Naive thymus-derived CD8-positive, alpha-beta T cell (primary cell): ENCODE measurements around the gene MYO3B. TPM values are rescaled to one million over a fixed set of nuclear protein-coding genes. Genes with fewer than 3 reads are reported as not detected.

Experiments
- ATAC-seq, 2 donors: fragments of 150-1000 bp; cut with Tn5 transposase in 1 of 2; sonication (Bioruptor Pico), chemical (Tn5 transposase) in 1 of 2; 1 replicate in 1 of 2; 2 replicates in 1 of 2; pipeline ENCODE4 v1.10.0; 2021; ENCODE audit warnings: mild to moderate bottlenecking in 2 of 2, moderate library complexity in 2 of 2
- POLR2A ChIA-PET: fragments of 350-600 bp; sonication (Branson Sonifier 250); formaldehyde crosslinking; loops from one replicate; lab custom pipeline; 2021; ENCODE audit warnings: antibody characterized with exemption; lab: Charles Lee
- DNase-seq, 10 donors: peaks; one replicate each; pipeline versions ENCODE4 v3.0.0 to v3.0.0-alpha.2; 2020 to 2022
- H3K27ac Mint-ChIP-seq, 10 donors: one replicate each; pipeline ENCODE4 v1.8.0; 2020 to 2022; ENCODE audit warnings: mild to moderate bottlenecking in 10 of 10, mixed read lengths in 10 of 10, moderate library complexity in 4 of 10, inconsistent platforms in 1 of 10
- H3K27me3 Mint-ChIP-seq, 5 donors: one replicate each; pipeline ENCODE4 v1.8.0; 2021 to 2022; ENCODE audit warnings: mixed read lengths in 5 of 5
- H3K36me3 Mint-ChIP-seq, 3 donors: one replicate each; pipeline ENCODE4 v1.8.0; 2020 to 2022; ENCODE audit warnings: mixed read lengths in 3 of 3, mild to moderate bottlenecking in 2 of 3, inconsistent platforms in 1 of 3
- H3K4me1 Mint-ChIP-seq, 4 donors: one replicate each; pipeline ENCODE4 v1.8.0; 2021 to 2022; ENCODE audit warnings: mixed read lengths in 4 of 4
- H3K4me3 Mint-ChIP-seq, 10 donors: one replicate each; pipeline ENCODE4 v1.8.0; 2020 to 2022; ENCODE audit warnings: mild to moderate bottlenecking in 10 of 10, mixed read lengths in 10 of 10, moderate library complexity in 6 of 10, inconsistent platforms in 1 of 10
- H3K9me3 Mint-ChIP-seq, 9 donors: one replicate each; pipeline ENCODE4 v1.8.0; 2020 to 2022; ENCODE audit warnings: mixed read lengths in 9 of 9, mild to moderate bottlenecking in 3 of 9, inconsistent platforms in 1 of 9, moderate library complexity in 1 of 9
- polyA plus RNA-seq, 3 donors: library from polyadenylated mRNA; unstranded; fragments of 300-500 nt; fragmentation: Illumina TruSeq; gene quantifications; one replicate each; pipeline ENCODE4 v1.2.3, GENCODE V29; 2021
- total RNA-seq, 8 experiments: library from RNA in 2 of 8; stranded (reverse) in 2 of 8; gene quantifications; one replicate each; pipeline ENCODE4 v1.2.3 and lab custom pipeline; 2021 to 2026

The MYO3B gene, protein sequence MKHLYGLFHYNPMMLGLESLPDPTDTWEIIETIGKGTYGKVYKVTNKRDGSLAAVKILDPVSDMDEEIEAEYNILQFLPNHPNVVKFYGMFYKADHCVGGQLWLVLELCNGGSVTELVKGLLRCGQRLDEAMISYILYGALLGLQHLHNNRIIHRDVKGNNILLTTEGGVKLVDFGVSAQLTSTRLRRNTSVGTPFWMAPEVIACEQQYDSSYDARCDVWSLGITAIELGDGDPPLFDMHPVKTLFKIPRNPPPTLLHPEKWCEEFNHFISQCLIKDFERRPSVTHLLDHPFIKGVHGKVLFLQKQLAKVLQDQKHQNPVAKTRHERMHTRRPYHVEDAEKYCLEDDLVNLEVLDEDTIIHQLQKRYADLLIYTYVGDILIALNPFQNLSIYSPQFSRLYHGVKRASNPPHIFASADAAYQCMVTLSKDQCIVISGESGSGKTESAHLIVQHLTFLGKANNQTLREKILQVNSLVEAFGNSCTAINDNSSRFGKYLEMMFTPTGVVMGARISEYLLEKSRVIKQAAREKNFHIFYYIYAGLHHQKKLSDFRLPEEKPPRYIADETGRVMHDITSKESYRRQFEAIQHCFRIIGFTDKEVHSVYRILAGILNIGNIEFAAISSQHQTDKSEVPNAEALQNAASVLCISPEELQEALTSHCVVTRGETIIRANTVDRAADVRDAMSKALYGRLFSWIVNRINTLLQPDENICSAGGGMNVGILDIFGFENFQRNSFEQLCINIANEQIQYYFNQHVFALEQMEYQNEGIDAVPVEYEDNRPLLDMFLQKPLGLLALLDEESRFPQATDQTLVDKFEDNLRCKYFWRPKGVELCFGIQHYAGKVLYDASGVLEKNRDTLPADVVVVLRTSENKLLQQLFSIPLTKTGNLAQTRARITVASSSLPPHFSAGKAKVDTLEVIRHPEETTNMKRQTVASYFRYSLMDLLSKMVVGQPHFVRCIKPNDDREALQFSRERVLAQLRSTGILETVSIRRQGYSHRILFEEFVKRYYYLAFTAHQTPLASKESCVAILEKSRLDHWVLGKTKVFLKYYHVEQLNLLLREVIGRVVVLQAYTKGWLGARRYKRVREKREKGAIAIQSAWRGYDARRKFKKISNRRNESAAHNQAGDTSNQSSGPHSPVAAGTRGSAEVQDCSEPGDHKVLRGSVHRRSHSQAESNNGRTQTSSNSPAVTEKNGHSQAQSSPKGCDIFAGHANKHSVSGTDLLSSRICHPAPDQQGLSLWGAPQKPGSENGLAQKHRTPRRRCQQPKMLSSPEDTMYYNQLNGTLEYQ (N-terminal part only)
- not detected for total RNA-seq
- not detected for polyA plus RNA-seq
- total RNA-seq (lab: John Stamatoyannopoulos, UW): 0 to 0.49 (median 0) reads per million in 6 experiments

GRCh38 chr2:170177950-170178781 lies at the start of gene MYO3B:
Gene MYO3B, plus strand, starts transcription at chr2:170178147. Its CDS starts 141 bp downstream, at chr2:170178288.
- H3K36me3 Mint-ChIP-seq: no peaks in the 10 kb centered on the region
- POLR2A ChIA-PET: no interaction called here
- peaks cover 0 to 4% (median 0%) of the 10 kb centered on the region in 5 donors for H3K27me3 Mint-ChIP-seq
- H3K4me1 Mint-ChIP-seq: peaks cover 0 to 5% (median 0%) of the 10 kb centered on the region in 4 donors
- no peak within 1 kb of the TSS for H3K4me3 Mint-ChIP-seq
- DNase-seq (no peak), ATAC-seq (no peak)
- no peaks in the 10 kb centered on the region for H3K9me3 Mint-ChIP-seq
- no peak within 1 kb of the TSS for H3K27ac Mint-ChIP-seq

DNA sequence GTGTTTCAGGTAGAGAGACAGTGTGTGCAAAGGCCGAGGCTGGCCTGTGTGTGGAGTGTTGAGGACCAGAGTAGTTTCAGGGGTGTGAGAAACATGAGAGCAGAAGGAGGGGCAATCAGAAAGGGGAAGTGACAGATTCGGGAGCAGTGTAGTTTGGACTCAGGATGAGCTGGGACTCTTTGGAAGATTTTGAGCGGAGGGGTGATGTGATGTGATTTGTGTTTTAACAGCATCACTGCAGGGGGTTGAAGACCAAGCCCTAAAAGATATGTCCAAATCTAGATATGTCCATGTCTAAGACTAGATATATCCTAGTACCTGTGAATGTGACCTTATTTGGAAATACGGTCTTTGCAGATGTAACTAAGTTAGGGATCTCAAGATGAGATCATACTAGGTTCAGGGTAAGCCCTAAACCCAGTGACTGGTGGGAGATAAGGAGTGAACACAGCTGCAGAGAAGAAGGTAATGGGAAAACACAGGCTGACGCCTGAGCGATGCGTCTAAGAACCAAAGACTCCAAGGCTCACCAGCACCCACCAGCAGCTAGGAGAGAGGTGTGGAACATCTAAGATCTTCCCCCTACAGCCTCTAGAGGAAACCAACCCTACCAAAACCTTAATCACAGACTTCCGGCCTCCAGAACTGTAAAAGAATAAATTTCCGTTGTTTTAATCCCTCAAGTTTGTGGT lies 38.5 kb upstream of the MYO3B start:
- POLR2A ChIA-PET: no interaction called here
- Mint-ChIP-seq H3K4me3 (no peak overlapping the region), H3K27ac (peak overlapping the region in 1 of 10 donors; percentile 19)

DNA sequence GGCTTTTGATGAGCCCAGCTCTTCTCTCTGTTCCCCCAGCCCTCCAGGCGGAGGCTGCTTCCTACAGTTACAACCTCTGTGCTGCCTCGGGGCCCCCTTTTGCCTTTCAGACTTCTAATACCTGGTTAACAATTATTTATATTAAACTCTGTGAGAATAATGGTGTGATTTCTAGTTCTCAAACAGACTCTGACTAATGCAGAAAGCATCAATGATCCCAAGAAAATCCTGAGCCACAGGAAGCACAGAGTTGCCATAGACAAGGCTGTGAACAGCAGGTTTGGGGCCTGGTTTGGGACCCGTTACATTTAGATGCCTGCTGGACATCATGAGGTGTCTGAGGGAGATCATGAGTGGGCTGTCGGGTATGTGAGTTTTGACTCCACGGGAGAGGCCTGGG lies 37.4 kb upstream of the MYO3B start:
- Mint-ChIP-seq H3K4me3 (no peak overlapping the region), H3K4me1 (peaks cover 0 to 6% (median 1%) of the 10 kb centered on the region in 4 donors), H3K36me3 (no peaks in the 10 kb centered on the region), H3K27me3 (peaks cover 0 to 2% (median 0%) of the 10 kb centered on the region in 5 donors), H3K9me3 (peaks cover 0 to 3% (median 0%) of the 10 kb centered on the region in 9 donors), H3K27ac (peak overlapping the region in 1 of 10 donors; percentile 50)
- ATAC-seq: no peak
- POLR2A ChIA-PET: no interaction called here
- DNase-seq: no peak

More for the DNA sequence above, 38.5 kb upstream of the MYO3B start:
- DNase-seq: no peak
- Mint-ChIP-seq H3K4me1 (peaks cover 0 to 6% (median 1%) of the 10 kb centered on the region in 4 donors), H3K27me3 (peaks cover 0 to 2% (median 0%) of the 10 kb centered on the region in 5 donors), H3K9me3 (peaks cover 0 to 10% (median 0%) of the 10 kb centered on the region in 9 donors), H3K36me3 (no peaks in the 10 kb centered on the region)
- no peak for ATAC-seq

DNA sequence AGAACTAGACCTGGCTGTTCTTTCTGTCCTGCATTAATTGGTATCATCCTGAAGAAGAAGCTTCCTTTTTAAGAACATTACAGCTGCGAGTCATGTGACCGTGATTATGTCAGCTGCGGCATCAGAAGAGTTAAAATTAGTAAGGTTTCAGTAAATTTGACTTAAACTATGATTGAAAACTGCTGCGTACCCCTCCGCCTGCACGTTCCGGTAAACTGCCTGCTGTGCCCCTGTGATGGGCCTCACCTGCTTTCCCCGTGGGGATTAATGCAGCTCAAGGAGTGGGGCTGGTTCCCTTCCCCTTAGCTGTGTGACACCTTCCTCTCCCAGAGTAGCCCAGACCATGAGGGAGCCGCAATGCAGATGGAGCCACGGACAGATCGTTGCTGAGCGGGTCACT lies 36.1 kb upstream of the MYO3B start:
- peaks cover 0 to 2% (median 0%) of the 10 kb centered on the region in 5 donors for H3K27me3 Mint-ChIP-seq

DNA sequence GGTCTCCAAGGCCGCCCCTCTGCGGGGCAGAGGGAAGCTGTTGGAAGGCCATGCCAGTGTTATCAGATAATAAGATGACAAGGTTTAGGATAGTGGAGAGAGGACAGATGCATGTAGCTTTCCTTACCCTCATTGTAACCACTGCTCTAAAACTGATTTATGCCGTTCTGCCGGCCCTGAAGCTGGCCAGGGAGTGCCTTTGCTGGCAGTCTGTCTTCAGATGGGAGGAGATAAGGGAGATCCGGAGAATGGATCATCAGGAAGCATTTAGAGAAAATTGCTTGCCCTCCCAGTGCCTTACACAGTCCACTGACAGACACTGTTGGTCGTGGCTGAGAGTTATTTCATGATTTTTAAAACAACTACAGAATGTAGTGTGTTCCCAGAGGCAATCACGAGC lies 35.4 kb upstream of the MYO3B start:
- Mint-ChIP-seq H3K4me1 (peaks cover 0 to 6% (median 1%) of the 10 kb centered on the region in 4 donors), H3K4me3 (no peak overlapping the region), H3K36me3 (no peaks in the 10 kb centered on the region), H3K27ac (no peak overlapping the region), H3K9me3 (no peaks in the 10 kb centered on the region), H3K27me3 (peaks cover 0 to 2% (median 0%) of the 10 kb centered on the region in 5 donors)
- no peak for ATAC-seq
- DNase-seq: no peak
- POLR2A ChIA-PET: no interaction called here

More for the DNA sequence above, 36.1 kb upstream of the MYO3B start:
- ATAC-seq (no peak), DNase-seq (no peak)
- Mint-ChIP-seq H3K27ac (no peak overlapping the region), H3K4me3 (no peak overlapping the region), H3K9me3 (no peaks in the 10 kb centered on the region), H3K36me3 (no peaks in the 10 kb centered on the region), H3K4me1 (peaks cover 0 to 6% (median 1%) of the 10 kb centered on the region in 4 donors)
- POLR2A ChIA-PET: no interaction called here

DNA sequence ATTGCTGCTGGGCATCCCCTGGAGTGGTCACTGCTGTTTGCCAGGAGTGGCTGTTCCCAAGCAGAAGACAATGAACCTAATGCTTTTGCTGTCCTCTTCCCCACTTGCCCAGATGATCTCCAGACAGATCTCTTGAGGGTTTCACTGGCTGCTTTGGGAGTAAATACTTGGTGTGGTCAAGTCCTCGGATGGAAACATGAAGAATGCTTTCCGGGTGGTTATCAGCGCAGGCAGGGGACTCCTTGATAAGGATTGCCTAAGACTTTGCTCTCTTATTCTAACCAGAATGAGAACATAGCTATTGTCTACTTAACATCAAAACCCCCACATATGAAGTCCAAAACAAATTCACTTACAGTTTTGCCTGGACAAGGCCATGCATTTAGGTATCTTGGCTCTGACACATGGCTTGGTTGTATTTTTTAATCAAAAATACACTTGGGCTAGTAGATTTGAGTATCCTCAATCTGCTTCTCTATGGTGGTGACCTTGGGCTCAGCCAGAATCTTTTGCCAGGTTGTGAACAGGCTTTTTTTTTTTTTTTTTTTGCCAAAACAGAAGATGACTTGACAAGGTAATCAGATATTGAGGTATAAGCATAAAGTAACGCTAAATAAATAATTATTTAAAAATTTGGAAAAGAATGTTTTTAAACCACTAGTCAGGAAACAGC lies 34.8 kb upstream of the MYO3B start:
- Mint-ChIP-seq H3K36me3 (no peaks in the 10 kb centered on the region), H3K4me3 (no peak overlapping the region), H3K9me3 (peaks cover 0 to 3% (median 0%) of the 10 kb centered on the region in 9 donors), H3K27ac (no peak overlapping the region), H3K4me1 (peaks cover 0 to 6% (median 1%) of the 10 kb centered on the region in 4 donors), H3K27me3 (peaks cover 0 to 2% (median 0%) of the 10 kb centered on the region in 5 donors)
- ATAC-seq: no peak
- no peak for DNase-seq
- POLR2A ChIA-PET: no interaction called here

DNA sequence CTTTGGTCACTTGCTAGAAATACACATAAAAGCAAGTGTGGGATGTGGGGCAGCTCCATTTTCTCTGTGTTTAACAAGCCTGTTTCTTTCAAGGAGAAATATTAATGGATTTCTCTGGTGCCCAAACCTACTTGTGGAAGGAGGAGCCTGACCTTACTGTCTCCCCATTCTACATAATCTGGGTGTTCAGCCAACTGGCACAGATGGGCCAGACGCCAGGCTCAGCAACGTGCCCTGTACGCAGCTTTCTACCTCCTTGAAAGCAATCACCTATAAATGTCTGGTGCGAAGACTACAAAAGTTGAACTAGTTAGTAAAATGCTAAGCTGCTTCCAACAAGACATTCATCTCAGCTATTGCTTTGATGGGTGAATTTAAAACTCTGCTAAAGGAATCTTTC lies 33.2 kb upstream of the MYO3B start:
- Mint-ChIP-seq H3K9me3 (peaks cover 0 to 6% (median 0%) of the 10 kb centered on the region in 9 donors), H3K4me3 (no peak overlapping the region), H3K27ac (no peak overlapping the region), H3K27me3 (peaks cover 0 to 1% (median 0%) of the 10 kb centered on the region in 5 donors), H3K36me3 (no peaks in the 10 kb centered on the region), H3K4me1 (peaks cover 0 to 3% (median 1%) of the 10 kb centered on the region in 4 donors)
- no peak for ATAC-seq
- POLR2A ChIA-PET: no interaction called here
- DNase-seq: no peak

DNA sequence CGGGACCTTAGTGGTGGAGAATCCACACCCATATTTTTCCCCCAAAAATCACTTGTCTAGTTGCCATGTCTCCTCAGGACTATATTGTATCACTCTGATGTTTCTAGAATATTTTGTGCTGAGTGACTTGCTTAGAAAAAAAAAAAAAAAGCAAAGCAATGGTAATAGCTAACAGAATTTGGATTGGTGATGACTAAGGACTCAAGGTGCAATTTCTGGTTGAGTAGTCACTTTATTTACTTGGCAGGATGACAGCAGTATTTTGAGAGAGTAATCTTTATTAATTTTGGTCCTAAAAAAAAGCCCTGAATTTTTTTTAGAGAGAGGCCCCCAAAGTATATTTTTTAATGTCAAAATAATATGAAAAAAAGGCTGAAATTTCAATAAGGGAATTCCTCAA lies 32.8 kb upstream of the MYO3B start:
- Mint-ChIP-seq H3K9me3 (peaks cover 0 to 6% (median 0%) of the 10 kb centered on the region in 9 donors), H3K27me3 (peaks cover 0 to 1% (median 0%) of the 10 kb centered on the region in 5 donors), H3K36me3 (no peaks in the 10 kb centered on the region), H3K4me1 (no peaks in the 10 kb centered on the region), H3K4me3 (no peak overlapping the region), H3K27ac (no peak overlapping the region)
- DNase-seq (no peak), ATAC-seq (no peak)
- POLR2A ChIA-PET: no interaction called here

DNA sequence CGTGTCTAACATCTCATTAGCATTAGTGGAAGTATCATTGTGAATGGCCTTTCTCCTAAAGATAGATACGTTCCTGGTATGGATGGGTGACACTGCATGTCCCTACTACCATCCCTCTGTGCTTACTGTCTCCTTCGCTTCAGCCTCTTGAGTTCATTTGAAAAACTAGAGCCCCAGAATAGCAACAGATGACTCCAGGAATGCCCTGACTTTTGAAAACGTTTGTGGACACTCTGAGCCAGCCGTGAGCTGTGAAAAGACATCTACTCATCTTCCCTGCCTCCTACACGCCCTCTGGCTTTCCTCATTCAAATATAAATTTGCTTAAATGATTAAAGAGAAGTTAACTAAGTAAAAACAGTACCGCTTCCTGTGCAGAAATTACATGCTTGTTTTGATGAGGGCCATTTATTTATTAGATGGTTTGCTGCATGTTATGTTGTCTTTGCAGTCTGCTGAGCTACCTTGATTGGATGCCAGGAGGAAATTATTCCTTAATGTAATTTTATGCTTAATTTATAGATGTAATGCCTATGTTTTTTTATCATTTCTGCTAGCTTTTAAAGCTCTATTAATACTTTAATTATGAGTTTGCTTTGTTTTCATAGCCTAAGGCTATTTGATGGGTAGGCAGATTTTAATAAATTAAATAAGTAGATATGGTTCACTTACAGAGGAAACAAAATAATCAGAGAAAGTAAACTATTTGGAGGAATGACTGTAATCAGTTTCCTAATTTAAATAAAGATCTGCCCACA lies 32.1 kb upstream of the MYO3B start:
- Mint-ChIP-seq H3K4me1 (no peaks in the 10 kb centered on the region), H3K36me3 (no peaks in the 10 kb centered on the region), H3K27ac (no peak overlapping the region), H3K4me3 (no peak overlapping the region), H3K9me3 (peaks cover 0 to 6% (median 0%) of the 10 kb centered on the region in 9 donors), H3K27me3 (peaks cover 0 to 1% (median 0%) of the 10 kb centered on the region in 5 donors)
- DNase-seq (no peak), ATAC-seq (no peak)
- POLR2A ChIA-PET: no interaction called here

DNA sequence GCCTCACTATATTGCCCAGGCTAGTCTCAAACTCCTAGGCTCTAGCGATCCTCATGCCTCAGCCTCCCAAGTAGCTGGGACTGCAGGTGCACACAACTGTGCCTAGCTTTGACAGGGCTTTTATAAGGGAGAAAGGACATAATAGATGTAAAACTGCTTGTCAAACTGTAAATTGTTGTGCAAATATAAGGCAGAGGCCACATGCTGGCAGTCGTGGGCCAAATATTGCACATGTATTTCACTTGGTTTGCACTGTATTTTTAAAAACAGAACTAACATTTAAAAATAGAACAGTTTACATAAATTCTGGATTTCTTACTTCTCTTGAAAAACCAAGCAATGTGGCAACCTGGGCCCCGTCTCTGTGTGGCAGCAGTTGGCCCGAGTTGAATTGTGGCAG lies 31.2 kb upstream of the MYO3B start:
- Mint-ChIP-seq H3K4me3 (no peak overlapping the region), H3K27ac (no peak overlapping the region), H3K9me3 (peaks cover 0 to 6% (median 0%) of the 10 kb centered on the region in 9 donors), H3K36me3 (no peaks in the 10 kb centered on the region), H3K27me3 (peaks cover 0 to 4% (median 0%) of the 10 kb centered on the region in 5 donors), H3K4me1 (no peaks in the 10 kb centered on the region)
- DNase-seq: no peak
- no peak for ATAC-seq
- POLR2A ChIA-PET: no interaction called here
